HG02884 (cell line): ENCODE data around the gene ADCY3.

Source experiments
- ATAC-seq: cut with Tn5 transposase; IDR thresholded peaks from one replicate; pipeline ENCODE4 v1.9.1; 2021; ENCODE audit warnings: mild to moderate bottlenecking, moderate library complexity; ENCODE audit not compliant: unreplicated experiment

ADCY3 gene

DNA sequence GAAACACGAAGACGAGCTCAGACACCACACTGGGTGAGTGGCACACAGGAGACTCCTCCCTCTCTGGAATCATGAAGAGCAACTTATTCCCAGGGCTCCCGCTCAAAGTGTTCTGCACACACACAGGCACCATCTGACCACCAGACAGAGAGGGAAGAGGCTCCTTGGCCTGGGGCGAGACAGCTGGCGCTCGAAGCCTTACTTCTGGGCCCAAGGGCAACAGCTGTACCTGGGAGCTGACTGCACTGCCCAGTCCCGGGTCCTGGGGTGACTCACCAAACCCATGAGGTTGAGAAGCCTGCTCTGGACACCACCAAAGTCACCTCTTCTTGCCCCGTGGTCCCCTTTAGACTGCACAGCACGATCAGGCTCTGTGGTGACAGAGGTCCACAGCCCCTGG, 42.4 kb downstream of the ADCY3 start:
- ATAC-seq, result no peak

DNA sequence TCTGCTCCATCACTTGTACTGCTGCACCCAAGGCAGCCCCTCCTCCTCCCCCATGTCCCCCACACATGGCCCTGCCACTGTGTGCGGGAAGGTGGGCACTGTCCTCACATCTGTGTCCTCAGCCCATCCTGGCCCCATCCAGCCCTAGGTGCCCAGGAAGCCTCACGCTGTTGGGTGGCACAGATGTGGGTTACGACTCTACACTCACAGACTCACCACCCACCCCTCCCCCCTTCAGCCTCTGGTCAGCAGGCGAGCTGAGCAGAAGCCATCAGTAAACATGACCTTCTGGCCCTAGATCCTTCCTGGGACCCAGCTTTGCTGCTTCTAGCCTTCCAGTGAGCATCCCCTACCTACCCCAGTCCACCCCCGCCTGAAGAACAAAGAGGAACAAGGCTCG, 43.0 kb downstream of the ADCY3 start:
- no peak for ATAC-seq

DNA sequence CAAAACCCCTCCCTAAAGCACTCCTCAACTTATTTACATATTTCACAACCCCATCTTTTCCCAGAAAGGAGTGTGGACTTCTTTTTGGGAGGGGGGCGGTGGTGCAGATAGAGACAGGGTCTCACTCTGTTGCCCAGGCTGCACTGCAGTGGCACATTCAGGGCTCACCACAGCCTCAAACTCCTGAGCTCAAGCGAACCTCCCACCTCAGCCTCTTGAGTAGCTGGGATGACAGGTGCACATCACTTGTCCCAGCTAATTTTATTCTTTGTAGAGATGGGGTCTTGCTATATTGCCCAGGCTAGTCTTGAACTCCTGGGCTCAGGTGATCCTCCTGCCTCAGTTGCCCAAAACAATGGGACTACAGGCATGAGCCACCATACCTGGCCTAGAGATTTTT, 44.1 kb downstream of the ADCY3 start:
- no peak for ATAC-seq

DNA sequence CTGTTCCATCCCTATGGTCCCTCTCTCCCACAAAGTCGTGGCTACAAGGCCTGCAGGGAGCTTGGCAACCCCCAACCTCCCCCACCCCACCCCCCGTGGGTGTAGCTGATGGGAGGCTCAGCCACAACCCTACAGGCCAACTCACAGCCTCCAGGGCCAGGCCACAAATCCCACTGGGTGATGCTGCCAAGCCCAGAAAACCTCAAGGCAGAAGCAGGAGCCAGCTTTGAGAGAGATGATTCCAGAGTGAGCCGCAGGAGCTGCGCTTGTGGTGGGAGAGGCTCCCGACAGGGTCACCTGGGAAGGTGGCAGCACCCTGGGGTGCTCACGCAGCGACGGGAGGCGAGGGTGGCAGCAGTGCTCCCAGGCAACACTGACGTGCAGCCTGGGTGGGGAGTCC, 44.8 kb downstream of the ADCY3 start:
- ATAC-seq, result no peak

DNA sequence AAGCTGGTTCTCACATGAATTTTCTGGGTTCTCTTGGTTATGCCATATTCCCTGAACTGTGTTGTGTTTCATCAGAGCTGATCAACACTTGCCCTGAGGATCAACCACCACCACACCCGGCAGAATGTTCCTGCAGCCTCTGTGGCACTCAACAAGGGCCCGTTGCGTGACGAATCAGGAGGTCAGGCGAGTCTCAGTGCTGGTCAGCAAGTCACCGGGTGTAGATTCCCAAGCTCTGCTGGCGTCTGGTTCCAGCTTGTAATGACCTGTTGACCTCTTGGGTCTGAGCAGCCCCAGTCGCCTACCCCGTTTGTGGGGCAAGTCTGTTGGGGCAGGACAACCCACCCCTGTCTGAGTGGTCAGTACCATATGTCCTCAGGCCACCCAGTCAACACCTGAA, 46.0 kb downstream of the ADCY3 start:
- ATAC-seq, result no peak

DNA sequence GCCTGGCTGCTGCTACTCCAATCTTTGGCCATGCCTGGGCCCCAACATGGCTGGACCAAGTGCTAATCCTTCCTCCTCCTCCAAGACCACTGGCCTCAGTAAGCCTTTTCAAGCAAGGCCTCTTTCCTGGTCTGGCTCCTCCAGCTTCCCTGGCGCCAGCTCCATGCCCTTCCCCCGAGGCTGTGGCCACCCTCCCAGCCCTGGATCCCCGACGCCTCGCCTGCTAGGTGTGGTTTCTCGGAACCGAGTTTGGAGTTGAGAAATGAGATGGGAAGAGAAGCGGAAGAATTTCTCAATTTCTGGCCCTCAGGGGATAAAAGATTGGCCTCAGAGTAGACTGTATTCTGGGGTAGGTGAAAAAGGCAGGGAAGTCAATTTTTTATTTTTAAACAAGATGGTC, 46.4 kb downstream of the ADCY3 start:
- ATAC-seq, result no peak

DNA sequence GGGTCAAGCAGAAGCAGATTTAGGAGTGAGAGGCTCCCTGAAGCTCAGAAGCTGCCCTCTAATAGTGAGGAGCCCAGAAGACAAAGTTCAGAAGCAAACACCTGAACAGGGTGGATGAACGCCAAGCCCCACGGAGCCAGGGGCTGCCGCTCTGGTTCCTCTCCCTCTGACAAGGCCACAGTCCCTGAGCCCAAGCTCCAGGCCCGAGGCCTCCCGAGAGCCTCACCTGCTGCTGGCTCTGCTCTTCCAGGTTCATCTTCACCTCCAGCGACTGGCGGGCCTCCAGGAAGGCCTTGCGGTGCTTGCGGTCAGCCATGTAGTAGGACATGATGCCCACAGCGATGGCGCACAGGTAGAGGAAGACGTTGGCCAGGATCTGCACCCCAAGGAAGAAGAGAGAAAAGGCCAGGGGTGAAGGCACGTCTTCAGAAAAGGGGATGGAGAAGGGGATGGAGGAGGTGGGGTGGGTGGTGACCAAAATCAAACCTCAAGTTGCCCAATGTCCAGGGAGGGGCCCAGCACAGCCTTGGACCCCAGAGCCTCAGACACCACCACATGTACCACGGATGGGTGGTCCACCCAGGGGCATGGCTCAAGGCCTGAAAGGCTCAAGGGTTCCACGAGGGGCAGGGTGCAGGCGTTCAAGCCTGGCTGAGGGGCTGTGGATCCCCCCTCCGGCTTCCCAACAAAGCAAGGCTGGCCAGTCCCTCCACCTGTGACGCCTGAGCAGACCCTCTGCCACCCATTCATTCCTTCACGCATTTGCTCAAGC, 47.5 kb downstream of the ADCY3 start:
- ATAC-seq, result no peak

DNA sequence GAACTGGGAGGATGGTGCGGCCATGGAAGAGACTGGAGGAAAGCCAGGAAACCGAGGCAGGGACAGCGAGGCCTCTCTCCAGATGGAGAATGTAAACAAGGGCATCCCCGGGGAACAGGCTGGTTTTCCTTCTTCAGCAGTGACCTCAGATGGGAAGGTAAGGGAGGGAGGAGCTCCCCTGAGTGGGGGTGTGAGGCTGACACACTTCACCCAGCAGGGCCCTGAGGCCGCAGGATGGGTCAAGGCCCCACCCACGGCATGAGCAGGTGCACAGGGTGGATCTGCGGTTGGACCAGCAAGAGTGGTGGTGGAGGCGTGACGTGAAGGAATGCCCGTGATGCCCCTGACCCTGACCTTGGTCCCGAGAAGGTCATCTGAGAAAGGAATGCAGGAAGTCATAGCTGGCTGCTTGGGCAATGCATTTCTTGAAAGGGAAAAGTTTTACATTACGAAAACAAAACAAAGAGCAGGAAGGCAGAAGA, 48.1 kb downstream of the ADCY3 start:
- no peak for ATAC-seq

DNA sequence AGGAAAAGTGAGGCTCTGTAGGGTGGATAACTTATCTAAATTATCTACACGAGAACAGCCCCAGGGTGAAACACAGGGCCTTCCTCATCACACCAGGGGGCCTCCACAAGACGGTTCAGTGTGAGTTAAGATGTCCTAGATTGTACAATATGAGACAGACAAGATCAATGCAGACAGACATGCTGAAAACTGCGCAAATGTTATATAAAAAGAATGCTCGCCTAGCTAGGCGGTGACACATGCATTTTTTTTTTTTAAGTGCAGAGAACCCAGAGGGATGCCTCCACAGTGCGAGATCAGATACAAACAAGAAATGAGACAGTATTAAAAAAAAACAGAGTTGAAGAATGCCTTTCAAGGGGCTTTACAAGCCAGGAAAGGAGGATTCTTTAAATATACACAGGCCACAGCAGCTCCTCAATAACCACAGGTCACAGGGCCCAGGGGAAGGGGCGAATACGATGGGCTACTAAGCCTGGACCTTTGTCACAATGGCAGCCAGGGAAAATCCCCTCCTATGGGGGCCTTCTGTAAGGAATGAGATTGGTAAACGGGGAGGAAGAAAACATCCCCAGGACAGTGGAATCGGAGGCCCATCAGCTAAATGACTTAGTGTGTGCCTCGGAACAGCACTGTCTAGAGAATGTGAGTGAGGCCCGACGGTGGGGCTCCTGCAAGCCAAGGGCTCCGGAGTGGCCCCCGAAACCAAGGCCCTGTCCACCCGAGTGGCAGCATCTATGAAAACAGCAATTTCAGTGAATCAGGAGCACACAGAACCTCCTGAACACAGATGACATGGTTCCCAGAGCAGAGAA, 48.9 kb downstream of the ADCY3 start:
- no peak for ATAC-seq

DNA sequence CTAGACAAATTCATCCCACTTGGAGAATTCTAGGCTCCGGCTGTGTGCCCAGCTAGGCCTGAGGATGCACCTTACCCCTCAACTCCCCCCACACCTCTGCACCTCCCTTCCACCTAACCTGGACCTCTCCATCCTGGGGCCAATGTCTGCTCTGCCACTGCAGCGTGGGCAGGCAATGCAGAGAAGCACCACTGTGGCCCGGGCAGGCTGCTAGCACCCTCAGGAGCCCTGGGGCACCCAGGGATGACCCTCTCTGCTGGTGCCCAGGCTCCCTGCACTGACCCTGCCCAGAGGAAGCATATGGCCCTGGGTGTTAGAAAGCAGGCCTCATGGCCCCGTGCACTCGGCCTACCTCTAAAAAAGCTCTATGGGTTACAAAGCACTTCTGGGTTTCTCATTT, 49.6 kb downstream of the ADCY3 start:
- ATAC-seq, result no peak

DNA sequence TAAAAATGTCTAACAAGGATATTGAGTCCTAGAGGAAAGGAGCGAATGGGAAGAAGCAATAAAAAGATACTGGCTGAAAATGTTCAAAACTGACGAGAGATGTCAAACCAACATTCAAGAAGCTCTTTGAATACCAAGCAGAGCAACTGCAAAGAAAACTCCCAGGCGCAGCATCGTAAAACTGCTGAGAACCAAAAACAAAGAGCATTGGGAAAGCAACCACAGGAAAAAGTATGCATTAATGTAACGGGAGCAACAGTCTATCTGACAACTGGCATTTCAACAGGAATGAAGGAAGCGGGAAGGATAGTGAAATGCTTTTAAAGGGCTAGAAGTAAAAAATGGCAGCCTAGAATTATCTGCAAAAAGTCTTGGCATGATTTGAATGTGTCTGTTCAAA, 53.1 kb downstream of the ADCY3 start:
- ATAC-seq, result no peak

DNA sequence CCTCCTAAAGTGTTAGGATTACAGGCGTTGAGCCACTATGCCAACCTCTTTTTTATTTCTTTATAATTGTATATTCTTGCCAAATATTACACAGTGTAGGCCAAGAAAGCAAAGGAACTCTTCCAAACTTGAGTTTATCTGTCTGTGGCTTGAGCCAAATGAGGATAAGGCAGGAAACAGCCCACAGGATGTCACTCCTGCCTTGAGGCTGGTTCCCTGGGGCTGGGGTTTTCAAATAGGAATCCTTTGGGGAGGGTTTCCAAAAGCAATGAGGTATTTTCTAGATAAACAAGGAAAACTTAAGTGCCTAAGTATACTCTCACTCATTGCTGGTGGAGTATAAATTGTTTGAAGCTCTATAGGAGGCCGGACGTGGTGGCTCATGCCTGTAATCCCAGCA, 56.4 kb downstream of the ADCY3 start:
- no peak for ATAC-seq

DNA sequence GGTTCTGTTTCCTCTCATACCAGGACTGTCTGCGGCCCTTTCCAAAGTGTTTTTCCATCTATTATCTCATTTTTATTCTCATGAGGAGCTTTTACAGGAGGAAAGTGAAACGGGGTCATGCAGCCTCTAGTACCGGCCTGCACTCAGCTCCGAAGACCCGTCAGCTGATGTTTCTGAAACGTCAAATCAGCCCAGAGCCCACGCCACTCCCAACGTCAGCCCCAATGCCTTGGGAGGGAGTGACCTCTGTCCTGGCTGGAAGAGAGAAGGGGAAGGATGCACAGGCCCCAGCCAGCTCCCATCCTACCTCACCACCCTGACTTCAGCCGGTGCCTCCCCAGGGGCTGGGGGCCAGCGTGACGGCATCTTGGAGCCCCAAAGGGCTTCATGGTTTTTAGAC, 58.5 kb downstream of the ADCY3 start:
- no peak for ATAC-seq

DNA sequence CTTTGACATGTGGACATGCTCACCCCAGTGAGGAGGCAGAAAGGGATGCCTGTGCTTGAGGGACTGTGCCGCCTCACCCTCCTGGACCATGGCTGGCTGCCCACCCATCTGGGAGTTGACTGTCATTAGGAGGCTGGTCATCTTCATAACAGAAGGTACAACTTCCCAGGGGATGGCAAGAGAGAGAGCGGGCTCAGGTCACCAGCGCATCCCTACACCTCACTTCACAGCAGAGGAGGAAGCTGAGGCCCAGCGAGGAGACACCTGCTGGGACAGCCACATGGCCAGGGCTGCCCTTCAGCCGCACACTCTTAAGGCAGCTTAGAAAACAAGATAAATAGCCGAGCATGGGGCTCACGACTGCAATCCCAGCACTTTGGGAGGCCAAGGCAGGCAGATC, 59.4 kb downstream of the ADCY3 start:
- no peak for ATAC-seq

DNA sequence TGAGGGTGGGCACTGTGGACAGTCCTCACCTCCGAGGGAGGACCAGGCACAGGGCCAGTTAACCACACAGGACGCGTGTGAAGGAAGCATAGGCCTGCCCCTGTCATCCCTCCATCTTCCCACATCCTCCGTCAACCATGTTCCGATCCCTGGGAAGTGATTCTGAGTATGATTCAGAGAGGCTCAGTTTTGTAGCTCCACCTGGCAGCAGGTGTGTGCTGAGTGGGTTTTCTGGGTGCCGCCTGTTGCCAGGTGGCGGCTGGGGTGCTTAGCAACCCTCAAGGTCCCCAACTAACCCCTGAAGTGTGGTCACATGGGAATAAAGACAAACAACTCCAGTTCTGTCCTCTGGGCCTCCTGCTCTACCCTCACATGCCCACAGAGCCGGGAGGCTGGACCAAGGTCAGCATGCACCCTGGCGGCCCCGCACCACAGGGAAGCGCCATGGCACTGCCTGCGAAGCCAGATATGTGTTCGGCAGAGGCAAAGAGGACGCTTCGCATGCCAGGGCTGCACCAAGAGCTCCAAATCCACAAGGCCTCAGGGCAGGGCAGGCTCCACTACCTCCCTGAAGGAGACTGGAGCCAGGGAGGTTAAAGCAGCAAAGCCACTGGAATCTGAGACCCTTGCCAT, 60.0 kb downstream of the ADCY3 start:
- ATAC-seq, result no peak

DNA sequence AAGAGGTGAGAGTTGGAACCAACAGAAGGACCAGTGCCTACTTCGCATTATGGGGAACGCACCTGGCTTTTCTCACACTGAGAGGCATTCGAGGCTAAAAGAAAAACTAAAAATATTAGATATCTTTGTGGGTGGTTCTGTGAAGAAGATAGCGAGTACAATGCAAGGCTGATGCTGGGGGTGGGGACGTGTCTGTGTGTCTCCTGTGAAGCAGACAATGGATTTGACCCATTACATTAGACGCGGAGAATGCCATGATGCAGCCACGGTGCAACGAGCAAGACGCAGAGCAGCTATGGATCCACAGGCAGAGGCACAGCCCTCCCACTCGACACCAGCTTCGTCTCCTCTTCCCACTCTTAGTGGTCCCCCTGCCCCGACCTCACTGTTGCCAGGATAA, 61.0 kb downstream of the ADCY3 start:
- ATAC-seq, result no peak

DNA sequence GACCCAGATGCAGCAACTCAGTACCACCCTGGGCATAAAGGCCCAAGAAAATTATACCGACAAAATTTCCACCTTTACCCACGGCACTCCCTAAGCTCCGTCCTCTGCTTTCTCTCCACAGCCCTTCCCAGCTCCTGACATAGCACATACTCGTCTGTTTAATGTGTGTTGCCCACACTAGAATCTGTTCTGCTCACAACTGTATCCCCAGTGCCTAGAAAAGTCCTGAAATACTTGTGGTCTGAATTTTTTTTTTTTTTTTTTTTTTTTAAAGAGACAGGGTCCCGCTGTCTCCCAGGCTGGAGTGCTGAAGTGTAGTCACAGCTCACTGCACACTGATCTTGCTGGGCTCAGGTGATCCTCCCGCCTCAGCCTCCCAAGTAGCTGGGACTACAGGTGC, 62.3 kb downstream of the ADCY3 start:
- no peak for ATAC-seq

DNA sequence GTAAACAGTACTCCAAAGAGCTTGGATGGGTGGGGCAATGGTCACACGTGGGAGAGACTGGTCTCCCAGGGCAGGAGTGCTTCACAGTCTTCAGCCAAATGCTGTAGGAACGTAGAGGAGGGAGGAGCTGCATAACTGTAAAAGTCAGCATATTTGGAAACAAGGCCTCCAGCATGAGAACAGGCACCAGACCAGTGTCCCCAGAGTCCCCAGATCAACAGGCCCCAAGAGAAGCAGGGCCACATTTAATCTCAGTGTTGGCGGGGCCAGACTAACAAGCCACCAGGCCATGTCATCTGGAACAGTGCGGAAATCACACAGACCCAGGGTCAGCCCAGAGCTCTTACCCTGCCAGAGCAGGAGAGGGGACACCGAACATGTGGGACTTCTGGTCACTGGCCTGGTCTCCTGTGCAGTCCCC, 63.2 kb downstream of the ADCY3 start:
- no peak for ATAC-seq

DNA sequence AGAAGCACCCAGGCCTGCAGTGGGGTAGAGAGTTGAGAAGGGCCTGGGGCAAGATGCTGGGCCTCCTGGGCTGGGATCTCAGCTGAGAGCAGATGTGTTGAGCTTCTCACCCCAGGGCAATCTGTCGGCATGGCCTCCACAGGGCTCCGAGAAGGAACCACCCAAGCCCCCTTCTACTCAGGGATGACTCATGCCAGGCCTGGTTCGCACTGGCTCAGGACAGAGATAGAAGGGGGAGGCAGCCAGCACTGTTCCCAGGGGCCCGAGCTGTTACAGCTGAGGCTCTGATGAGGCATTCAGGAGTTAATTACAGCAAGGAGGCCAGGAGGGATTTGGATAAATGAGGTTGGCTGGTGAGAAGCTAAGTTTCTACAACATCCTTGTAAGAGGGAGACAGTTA, 64.3 kb downstream of the ADCY3 start:
- ATAC-seq, result no peak

DNA sequence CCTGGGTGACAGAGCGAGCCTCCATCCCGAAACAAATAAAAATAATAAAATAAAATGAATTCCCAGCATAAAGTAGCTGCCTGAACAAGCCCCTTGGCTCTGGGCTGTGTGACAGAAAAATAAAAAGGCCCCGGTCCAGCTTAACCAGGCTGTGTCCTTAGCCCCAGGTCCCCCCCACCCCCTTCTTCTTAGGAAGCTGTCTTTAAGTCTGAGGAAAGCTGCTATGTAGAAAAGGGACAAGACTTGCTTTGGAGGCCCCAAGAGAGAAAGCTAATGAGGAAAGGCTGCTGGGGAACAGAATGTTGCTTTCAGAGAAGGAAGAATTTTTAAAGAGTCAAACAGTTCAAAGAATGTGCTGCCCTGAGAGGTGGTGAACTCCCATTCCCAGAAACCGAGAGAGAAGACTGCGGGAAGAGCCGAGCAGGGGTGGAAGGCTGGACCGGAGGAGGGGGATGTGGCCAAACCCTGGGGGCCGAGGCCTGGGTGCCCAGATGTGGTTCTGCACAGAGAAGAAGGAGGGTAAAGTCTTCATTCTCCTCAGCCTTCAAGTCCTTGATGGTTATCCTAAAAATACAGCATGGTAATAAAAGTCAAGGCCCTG, 64.9 kb downstream of the ADCY3 start:
- ATAC-seq, result no peak

DNA sequence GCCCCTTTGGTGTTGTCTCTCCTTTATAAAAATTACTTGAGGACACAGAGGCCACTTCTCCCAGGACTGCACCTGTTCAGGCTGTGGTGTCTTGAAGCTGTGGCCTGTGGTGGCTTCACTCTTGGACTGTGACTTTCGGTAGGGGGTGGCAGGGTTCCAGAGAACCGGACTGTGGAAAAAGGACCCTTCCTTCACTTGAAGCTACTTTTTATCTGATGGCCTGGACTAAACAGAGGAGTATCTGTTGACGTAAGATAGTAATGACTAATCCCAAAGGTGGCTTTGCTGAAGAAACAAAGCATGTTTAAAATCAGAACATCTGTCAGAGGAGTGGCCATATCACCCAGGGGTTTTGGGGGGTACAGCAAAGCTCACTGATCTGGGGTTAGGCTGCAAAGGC, 66.0 kb downstream of the ADCY3 start:
- no peak for ATAC-seq
